HAP-1 (cell line): Measurements from ENCODE around the gene TRAPPC3.
A peak's percentile ranks its signal among the peaks of the same experiment; 100 is the strongest.

ENCODE experiments used
- DNase-seq, 2 experiments: peaks; one replicate each; pipeline ENCODE4 v3.0.0-alpha.2; 2016 to 2020; ENCODE audit warnings: low spot score in 2 of 2
- H3K27me3 ChIP-seq: fragments of 250-450 bp; sonication (Bioruptor Pico); 2 replicates; pipeline ENCODE4 v1.5.1; 2020; ENCODE audit warnings: low read depth, mild to moderate bottlenecking, moderate library complexity
- H3K36me3 ChIP-seq: fragments of 250-450 bp; sonication (Bioruptor Pico); replicated peaks from 2 replicates; pipeline ENCODE4 v1.5.1; 2020; ENCODE audit warnings: mild to moderate bottlenecking
- H3K4me1 ChIP-seq: fragments of 250-450 bp; sonication (Bioruptor Pico); 2 replicates; pipeline ENCODE4 v1.5.1; 2020; ENCODE audit warnings: mild to moderate bottlenecking
- H3K4me3 ChIP-seq: fragments of 250-450 bp; sonication (Bioruptor Pico); 2 replicates; pipeline ENCODE4 v1.5.1; 2020; ENCODE audit warnings: mild to moderate bottlenecking, moderate library complexity
- H3K9me3 ChIP-seq: fragments of 250-450 bp; sonication (Bioruptor Pico); 2 replicates; pipeline ENCODE4 v1.5.1; 2020; ENCODE audit warnings: mild to moderate bottlenecking, moderate library complexity
- in situ Hi-C: fragments of 300-500 bp; cut with MboI; formaldehyde crosslinking; loops from 3 replicates; pipeline ENCODE4 v1.14.3; 2020; ENCODE audit warnings: low sequenced_read_pairs, inconsistent platforms, mixed read lengths

The TRAPPC3 gene

DNA sequence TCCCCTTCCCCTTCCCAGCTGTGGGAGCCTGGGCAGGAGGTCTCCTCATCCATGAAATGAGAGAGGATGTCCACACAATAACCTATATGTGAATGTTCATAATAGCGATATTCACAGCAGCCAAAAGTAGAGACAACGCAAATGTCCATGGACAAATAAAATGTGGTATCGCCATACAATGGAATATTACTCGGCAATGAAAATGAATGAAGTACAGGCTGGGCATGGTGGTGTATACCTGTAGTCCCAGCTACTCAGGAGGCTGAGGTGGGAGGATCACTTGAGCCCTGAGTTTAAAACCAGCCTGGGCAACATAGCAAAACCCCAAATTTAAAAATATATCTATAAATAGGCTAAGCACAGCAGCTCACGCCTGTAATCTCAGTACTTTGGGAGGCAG is 47.7 kb downstream of the TRAPPC3 start:
- Histone ChIP-seq H3K4me3 (no peak overlapping the region), H3K4me1 (no peaks in the 10 kb centered on the region), H3K36me3 (no peaks in the 10 kb centered on the region; the same call in 1 of the 2 replicates), H3K27me3 (no peaks in the 10 kb centered on the region), H3K9me3 (no peaks in the 10 kb centered on the region)
- in situ Hi-C loops, result no loop called here
- no peak for DNase-seq

DNA sequence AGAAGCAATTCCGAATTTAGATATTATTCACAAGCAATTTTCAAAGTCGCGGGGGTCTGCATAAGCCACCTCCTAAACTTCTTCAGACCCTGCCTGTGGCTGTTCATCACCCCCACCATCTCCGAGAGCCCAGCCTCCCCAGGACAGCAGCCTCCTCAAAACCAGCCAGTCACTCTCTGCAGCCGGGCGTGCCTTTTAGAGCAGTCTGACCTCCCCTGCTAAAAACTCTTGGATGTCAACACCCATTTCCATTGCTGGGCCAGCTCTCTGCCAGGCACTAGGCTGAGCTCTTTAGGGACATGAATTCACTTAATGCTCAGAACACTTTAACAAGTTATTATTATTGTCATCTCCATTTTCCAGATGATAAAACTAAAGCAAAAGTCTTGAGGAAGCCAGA is 48.9 kb downstream of the TRAPPC3 start:
- in situ Hi-C loops, result no loop called here
- Histone ChIP-seq H3K9me3 (no peaks in the 10 kb centered on the region), H3K4me1 (no peaks in the 10 kb centered on the region), H3K27me3 (no peaks in the 10 kb centered on the region), H3K4me3 (no peak overlapping the region), H3K36me3 (peaks cover 10% of the 10 kb centered on the region)
- no peak for DNase-seq

- H3K27me3 ChIP-seq, result no peaks in the 10 kb centered on the region
- no peaks in the 10 kb centered on the region for H3K9me3 ChIP-seq
- peaks cover 16% of the 10 kb centered on the region for H3K36me3 ChIP-seq
- no peak overlapping the region for H3K4me3 ChIP-seq
- in situ Hi-C loops, result no loop called here
- DNase-seq, result peak; percentile 66 to 91
- H3K4me1 ChIP-seq, result no peaks in the 10 kb centered on the region
Measured at GRCh38 chr1:36099681-36100341, 49.5 kb downstream of the TRAPPC3 start.

- DNase-seq, result no peak
- Histone ChIP-seq H3K36me3 (peaks cover 26% of the 10 kb centered on the region), H3K4me3 (no peak overlapping the region), H3K9me3 (no peaks in the 10 kb centered on the region), H3K4me1 (no peaks in the 10 kb centered on the region), H3K27me3 (no peaks in the 10 kb centered on the region)
- in situ Hi-C loops, result no loop called here
Measured at GRCh38 chr1:36098650-36099365, 50.5 kb downstream of the TRAPPC3 start.

- DNase-seq, result no peak
Measured at GRCh38 chr1:36097693-36098585, 51.3 kb downstream of the TRAPPC3 start.

DNA sequence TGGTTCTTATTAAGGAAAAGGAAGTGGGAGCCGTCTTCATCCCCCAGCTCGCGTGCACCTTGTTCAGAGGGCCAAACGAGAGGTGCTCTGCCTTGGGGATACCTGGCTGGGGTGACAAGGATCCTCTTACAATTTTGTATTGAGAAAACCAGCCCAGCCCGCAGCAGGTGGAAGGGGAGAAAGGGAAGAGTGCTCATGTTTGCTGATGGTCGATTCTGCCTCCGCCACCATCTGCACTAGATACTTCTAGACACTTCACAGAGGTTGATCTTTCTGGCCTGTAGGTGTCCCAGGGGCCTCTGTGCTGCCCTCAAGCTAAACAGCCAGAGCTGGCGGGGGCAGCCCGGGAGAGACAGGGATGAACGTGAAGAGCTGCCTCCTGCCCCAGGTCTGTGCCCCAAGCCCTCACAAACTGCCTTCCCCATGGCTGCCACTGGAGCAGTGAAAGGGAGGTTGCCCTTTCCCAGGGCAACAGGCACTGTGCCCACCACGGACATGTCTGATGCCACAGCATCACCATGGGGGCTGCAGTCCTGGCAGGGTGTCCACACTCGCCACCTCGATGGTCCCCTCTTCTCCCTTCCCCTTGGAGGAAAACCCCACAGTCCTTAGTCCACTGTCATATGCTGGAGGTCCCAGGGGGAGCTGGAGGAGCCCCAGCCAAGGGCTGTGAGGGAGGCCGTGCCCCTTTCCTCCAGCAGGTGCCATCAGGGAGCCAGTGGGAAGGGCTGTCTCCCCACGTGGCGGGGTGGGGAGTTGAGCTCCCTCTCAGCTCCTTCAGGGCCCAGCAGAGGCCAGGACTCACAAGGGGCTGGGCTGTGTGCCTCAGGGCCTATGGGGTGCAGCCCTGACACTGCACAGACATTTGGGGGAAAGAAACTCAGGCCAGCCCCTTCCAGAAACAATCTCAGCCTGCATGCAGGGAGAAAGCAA is 52.5 kb downstream of the TRAPPC3 start:
- in situ Hi-C loops, result no loop called here
- DNase-seq, result peak in 1 of 2 experiments; percentile 58
- Histone ChIP-seq H3K27me3 (no peaks in the 10 kb centered on the region), H3K4me1 (no peaks in the 10 kb centered on the region), H3K4me3 (no peak overlapping the region), H3K9me3 (no peaks in the 10 kb centered on the region), H3K36me3 (peaks cover 46% of the 10 kb centered on the region)

More at GRCh38 chr1:36097693-36098585, 51.3 kb downstream of the TRAPPC3 start:
- no peaks in the 10 kb centered on the region for H3K4me1 ChIP-seq
- H3K4me3 ChIP-seq, result no peak overlapping the region
- in situ Hi-C loops, result no loop called here
- no peaks in the 10 kb centered on the region for H3K27me3 ChIP-seq
- no peaks in the 10 kb centered on the region for H3K9me3 ChIP-seq
- peaks cover 35% of the 10 kb centered on the region for H3K36me3 ChIP-seq

DNA sequence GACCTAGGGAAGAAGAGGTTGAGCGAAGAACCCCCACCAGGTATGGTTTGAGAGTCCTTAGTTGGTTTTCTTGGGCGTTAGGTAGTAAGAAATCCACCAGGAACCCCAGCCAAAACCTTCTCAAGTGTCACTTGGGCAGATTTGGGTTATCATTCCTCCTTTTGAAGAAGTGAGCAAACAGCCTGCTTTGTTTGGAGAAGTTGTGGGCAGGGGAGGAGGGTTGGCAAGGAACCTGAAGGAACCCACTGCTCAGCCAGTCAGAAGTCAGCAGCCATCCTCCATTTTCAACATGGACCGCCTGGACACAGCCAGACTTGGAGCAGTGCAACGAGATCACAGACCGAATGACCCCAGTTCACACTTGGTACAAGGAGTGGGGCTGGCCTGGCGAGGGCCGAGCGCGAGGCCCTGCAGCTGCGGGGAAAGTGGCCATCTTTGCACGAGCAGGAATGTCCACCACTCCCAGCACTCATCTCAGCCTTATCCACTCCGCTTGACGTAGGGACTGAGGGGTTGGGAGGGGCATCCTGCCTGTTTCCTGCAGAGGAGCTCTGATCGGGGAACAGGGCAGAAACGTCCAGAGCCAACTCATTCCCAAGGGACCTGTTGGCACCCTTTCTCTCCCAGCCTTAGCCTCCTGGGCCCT is 53.4 kb downstream of the TRAPPC3 start:
- Histone ChIP-seq H3K4me1 (no peaks in the 10 kb centered on the region), H3K36me3 (peaks cover 55% of the 10 kb centered on the region)
- no peak for DNase-seq

DNA sequence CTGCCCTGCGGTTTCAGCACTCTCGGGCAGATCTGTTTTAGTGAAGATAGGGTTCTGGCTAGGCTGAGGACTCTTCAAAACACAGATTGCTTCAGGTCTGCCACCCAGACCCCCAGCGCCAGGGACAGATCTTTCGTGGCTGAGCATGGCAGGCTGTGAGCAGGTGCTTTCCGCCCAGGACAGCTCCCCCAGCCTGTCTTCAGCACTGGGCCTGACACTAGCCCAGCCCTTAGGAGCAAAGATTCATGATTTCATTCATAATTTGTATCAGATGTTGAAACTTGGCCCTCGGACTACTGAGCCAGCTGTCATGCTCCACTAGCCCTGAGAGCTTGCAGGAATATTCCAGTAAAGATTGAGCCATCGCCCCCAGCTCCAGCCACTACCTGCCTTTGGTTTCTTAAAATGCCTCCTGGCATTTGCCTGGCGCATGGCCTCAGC is 54.6 kb downstream of the TRAPPC3 start:
- DNase-seq, result no peak
- Histone ChIP-seq H3K27me3 (no peaks in the 10 kb centered on the region), H3K9me3 (no peaks in the 10 kb centered on the region), H3K36me3 (peaks cover 56% of the 10 kb centered on the region), H3K4me1 (no peaks in the 10 kb centered on the region; the same call in 1 of the 2 replicates), H3K4me3 (no peak overlapping the region)
- in situ Hi-C loops, result loop anchor here (5.0 kb wide), 1 partner anchor 93 kb away; no protein-coding TSS in a partner anchor

More for the DNA sequence above, 53.4 kb downstream of the TRAPPC3 start:
- Histone ChIP-seq H3K4me3 (no peak overlapping the region), H3K27me3 (no peaks in the 10 kb centered on the region), H3K9me3 (no peaks in the 10 kb centered on the region)
- in situ Hi-C loops, result no loop called here

DNA sequence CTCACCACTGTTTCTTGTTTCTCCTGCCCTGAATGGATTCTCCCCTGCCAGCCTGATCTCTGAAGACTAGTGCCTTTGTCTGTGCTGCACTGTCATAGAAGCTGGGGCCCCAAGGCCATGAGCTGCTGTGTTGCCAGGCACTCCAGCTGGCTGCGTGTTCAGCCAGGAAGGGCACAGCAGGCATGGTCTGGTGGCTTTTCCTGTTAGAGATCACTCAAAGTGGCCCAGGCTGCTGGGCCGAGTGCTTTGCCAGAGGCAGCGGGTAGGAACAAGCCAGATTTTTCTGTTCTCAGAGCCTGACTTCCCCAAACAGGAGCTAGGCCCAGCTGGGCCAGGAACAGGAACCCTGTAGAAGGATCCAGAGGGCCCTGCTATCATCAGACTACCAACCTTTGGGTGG is 55.4 kb downstream of the TRAPPC3 start:
- no peak overlapping the region for H3K4me3 ChIP-seq
- no peak for DNase-seq
- no peaks in the 10 kb centered on the region for H3K9me3 ChIP-seq
- no peaks in the 10 kb centered on the region; the same call in 1 of the 2 replicates for H3K4me1 ChIP-seq
- in situ Hi-C loops, result loop anchor here (5.0 kb wide), 1 partner anchor 93 kb away; no protein-coding TSS in a partner anchor
- H3K27me3 ChIP-seq, result no peaks in the 10 kb centered on the region
- peaks cover 58% of the 10 kb centered on the region for H3K36me3 ChIP-seq

DNA sequence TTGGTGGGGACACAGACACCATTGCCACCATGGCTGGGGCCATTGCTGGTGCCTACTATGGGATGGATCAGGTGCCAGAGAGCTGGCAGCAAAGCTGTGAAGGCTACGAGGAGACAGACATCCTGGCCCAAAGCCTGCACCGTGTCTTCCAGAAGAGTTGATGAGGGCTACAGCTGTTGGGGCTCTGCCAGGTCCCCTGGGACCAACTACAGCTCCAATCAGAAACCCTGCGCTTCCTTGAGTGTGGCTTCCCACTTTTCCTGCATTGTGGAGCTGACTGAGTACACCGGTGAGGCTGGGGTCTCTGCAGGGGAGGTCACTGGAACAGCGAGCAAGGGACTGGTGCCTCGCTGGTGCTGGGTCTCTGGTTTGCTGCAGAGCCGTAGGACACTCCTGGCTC is 56.1 kb downstream of the TRAPPC3 start:
- Histone ChIP-seq H3K9me3 (no peaks in the 10 kb centered on the region), H3K36me3 (peaks cover 60% of the 10 kb centered on the region), H3K4me3 (no peak overlapping the region), H3K4me1 (peaks cover 3% of the 10 kb centered on the region), H3K27me3 (no peaks in the 10 kb centered on the region)
- DNase-seq, result no peak
- in situ Hi-C loops, result loop anchor here (5.0 kb wide), 1 partner anchor 94 kb away; no protein-coding TSS in a partner anchor

GRCh38 chr1:36092798-36093185 is 56.5 kb downstream of the TRAPPC3 start:
- Histone ChIP-seq H3K4me3 (no peak overlapping the region), H3K36me3 (peaks cover 60% of the 10 kb centered on the region), H3K27me3 (no peaks in the 10 kb centered on the region), H3K9me3 (no peaks in the 10 kb centered on the region), H3K4me1 (peaks cover 3% of the 10 kb centered on the region)
- in situ Hi-C loops, result loop anchor here (5.0 kb wide), 1 partner anchor 95 kb away; no protein-coding TSS in a partner anchor
- DNase-seq, result no peak

DNA sequence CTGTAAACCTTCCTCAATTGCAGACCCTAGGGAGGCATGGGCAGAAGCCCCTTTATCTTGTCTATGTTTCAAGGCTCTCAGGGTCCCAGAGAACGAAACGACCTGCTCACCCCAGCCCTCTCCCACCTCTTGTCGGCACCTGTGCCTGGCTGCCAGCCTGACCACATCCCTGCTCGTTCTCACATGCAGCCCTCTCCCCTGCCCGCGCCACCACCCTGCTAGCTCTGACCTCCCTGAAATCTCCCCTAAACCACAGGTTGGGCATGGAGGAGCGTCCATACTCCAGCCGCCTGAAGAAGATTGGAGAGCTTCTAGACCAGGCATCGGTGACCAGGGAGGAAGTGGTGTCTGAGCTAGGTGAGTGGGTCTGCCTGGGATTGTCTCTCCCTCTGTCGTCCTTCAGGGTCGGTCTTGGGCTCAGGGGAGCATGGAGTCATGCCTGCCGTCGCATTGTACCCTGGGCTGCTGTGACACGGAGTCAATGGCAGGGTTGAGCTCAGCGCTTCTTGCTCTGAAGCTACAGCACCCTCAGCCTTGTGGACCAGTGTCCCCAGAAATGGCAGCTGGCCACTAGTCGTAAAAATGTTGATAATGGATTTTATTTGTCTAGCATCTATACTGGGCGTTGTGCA is 57.0 kb downstream of the TRAPPC3 start:
- in situ Hi-C loops, result loop anchor here (5.0 kb wide), 1 partner anchor 95 kb away; no protein-coding TSS in a partner anchor
- H3K4me1 ChIP-seq, result peaks cover 3% of the 10 kb centered on the region

More for the DNA sequence above, 57.0 kb downstream of the TRAPPC3 start:
- Histone ChIP-seq H3K9me3 (no peaks in the 10 kb centered on the region), H3K4me3 (no peak overlapping the region), H3K27me3 (no peaks in the 10 kb centered on the region), H3K36me3 (peaks cover 60% of the 10 kb centered on the region)
- DNase-seq, result no peak
